Upper lobe of left lung (tissue), 6 donors: Measurements from ENCODE around the gene PRR5L. TPM values are rescaled to one million over a fixed set of nuclear protein-coding genes. Genes with fewer than 3 reads are reported as not detected.

Experiments
- ATAC-seq, 2 donors: fragments of 200-7000 bp; cut with Tn5 transposase; one replicate each; pipeline ENCODE4 v1.9.1; 2022; ENCODE audit warnings: mild to moderate bottlenecking in 2 of 2, moderate library complexity in 2 of 2; ENCODE audit not compliant: low FRiP score in 2 of 2
- DNase-seq, 2 donors: peaks; one replicate each; pipeline ENCODE4 v3.0.0-alpha.2; 2019 to 2020
- H3K27ac ChIP-seq, 4 donors: fragments of 200-600 bp; sonication (generic); one replicate each; pipeline ENCODE4 v1.5.1; 2016 to 2019
- H3K27me3 ChIP-seq, 4 donors: fragments of 200-600 bp; sonication (generic); one replicate each; pipeline ENCODE4 v1.5.1; 2017 to 2019
- H3K36me3 ChIP-seq, 4 donors: fragments of 200-600 bp; sonication (generic); one replicate each; pipeline ENCODE4 v1.5.1; 2016 to 2019
- H3K4me1 ChIP-seq, 4 donors: fragments of 200-600 bp; sonication (generic); one replicate each; pipeline ENCODE4 v1.5.1; 2018 to 2019
- H3K4me3 ChIP-seq, 4 donors: fragments of 200-600 bp; sonication (generic); one replicate each; pipeline ENCODE4 v1.5.1; 2017 to 2019; ENCODE audit warnings: mild to moderate bottlenecking in 2 of 4, moderate library complexity in 1 of 4
- H3K9me3 ChIP-seq, 4 donors: fragments of 200-600 bp; sonication (generic); one replicate each; pipeline ENCODE4 v1.5.1; 2018 to 2019
- EP300 ChIP-seq, 4 donors: sonication (generic); formaldehyde crosslinking; IDR thresholded peaks; one replicate each; pipeline ENCODE4 v1.5.1; 2017; ENCODE audit warnings: antibody characterized with exemption in 4 of 4, control low read depth in 2 of 4
- POLR2A ChIP-seq, 4 donors: fragments of 450-650 bp; IDR thresholded peaks; one replicate each; pipeline ENCODE4 v1.5.1; 2016 to 2017; ENCODE audit warnings: antibody characterized with exemption in 4 of 4, mild to moderate bottlenecking in 2 of 4
- POLR2AphosphoS5 ChIP-seq, 2 donors: sonication (generic); formaldehyde crosslinking; IDR thresholded peaks; one replicate each; pipeline ENCODE4 v1.5.1; 2017; ENCODE audit warnings: antibody characterized with exemption in 2 of 2
- WGBS, 2 donors: methylation state at CpG; one replicate each; pipeline ENCODE4 v1.1.5; 2017 to 2018; 5-methylcytosine and 5-hydroxymethylcytosine counted together
- total RNA-seq, 6 donors: library from RNA; depleted of rRNA in 4 of 6; stranded (reverse); fragments of >200 nt in 4 of 6; gene quantifications; one replicate each; pipeline versions ENCODE4 v1.1.0 to v1.2.1, GENCODE V29; 2016 to 2021
- TF ChIP-seq, protein P1 (sequence below), 6 experiments: fragments of 450-650 bp in 4 of 6; fragments of 200-600 bp in 2 of 6; sonication (generic) in 2 of 6; IDR thresholded peaks; one replicate each; pipeline ENCODE4 v1.5.1; 2016 to 2019; ENCODE audit warnings: antibody characterized with exemption in 6 of 6
- donor health status: DM: no; HTN: no; CAD: no; lungs with moderate emphysema.
- donor health status: DM: no; HTN: yes; CAD: no; lungs with severe emphysema.

Gene PRR5L
- total RNA-seq, 6 donors from 2014 or later: 18.9 to 40.5 (median 27.6) TPM

GRCh38 chr11:36288442-36289225, 7.5 kb upstream of the PRR5L start:
- peaks cover 12 to 22% (median 16%) of the 10 kb centered on the region in 4 donors for H3K4me1 ChIP-seq
- ATAC-seq: peak; percentile 35 to 68

GRCh38 chr11:36289226-36289852, 6.7 kb upstream of the PRR5L start, which contains the start of gene COMMD9:
Gene COMMD9, minus strand, starts transcription at chr11:36289424. Its CDS starts 12 bp downstream, at chr11:36289412.
- Histone ChIP-seq H3K4me3 (peak within 1 kb of the TSS; percentile 50 to 79 (median 74)), H3K27ac (peak within 1 kb of the TSS; percentile 63 to 74 (median 64)), H3K9me3 (no peaks in the 10 kb centered on the region), H3K27me3 (no peaks in the 10 kb centered on the region), H3K4me1 (peaks cover 12 to 22% (median 16%) of the 10 kb centered on the region in 4 donors), H3K36me3 (no peaks in the 10 kb centered on the region)
- 2% methylated on average over 21 to 31 of the region's 31 CpGs for WGBS, 2 donors
- peak; percentile 95 to 98 for DNase-seq
- ATAC-seq: peak; percentile 94 to 98
- TF ChIP-seq POLR2A (IDR thresholded peaks at IDR 0.05): peak in 2 of 4 donors; percentile 68 to 81
- TF ChIP-seq, protein P1, sequence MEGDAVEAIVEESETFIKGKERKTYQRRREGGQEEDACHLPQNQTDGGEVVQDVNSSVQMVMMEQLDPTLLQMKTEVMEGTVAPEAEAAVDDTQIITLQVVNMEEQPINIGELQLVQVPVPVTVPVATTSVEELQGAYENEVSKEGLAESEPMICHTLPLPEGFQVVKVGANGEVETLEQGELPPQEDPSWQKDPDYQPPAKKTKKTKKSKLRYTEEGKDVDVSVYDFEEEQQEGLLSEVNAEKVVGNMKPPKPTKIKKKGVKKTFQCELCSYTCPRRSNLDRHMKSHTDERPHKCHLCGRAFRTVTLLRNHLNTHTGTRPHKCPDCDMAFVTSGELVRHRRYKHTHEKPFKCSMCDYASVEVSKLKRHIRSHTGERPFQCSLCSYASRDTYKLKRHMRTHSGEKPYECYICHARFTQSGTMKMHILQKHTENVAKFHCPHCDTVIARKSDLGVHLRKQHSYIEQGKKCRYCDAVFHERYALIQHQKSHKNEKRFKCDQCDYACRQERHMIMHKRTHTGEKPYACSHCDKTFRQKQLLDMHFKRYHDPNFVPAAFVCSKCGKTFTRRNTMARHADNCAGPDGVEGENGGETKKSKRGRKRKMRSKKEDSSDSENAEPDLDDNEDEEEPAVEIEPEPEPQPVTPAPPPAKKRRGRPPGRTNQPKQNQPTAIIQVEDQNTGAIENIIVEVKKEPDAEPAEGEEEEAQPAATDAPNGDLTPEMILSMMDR (IDR thresholded peaks at IDR 0.05): peak in 2 of 6 experiments; percentile 4 to 14
- TF ChIP-seq POLR2AphosphoS5 (IDR thresholded peaks at IDR 0.05): peak; percentile 96
- TF ChIP-seq EP300 (IDR thresholded peaks at IDR 0.05): peak in 1 of 4 donors; percentile 37

More at GRCh38 chr11:36288442-36289225, 7.5 kb upstream of the PRR5L start:
- no peaks in the 10 kb centered on the region for H3K36me3 ChIP-seq
- WGBS, 2 donors: 36 to 37% methylated on average over 25 to 31 of the region's 31 CpGs
- no peaks in the 10 kb centered on the region for H3K27me3 ChIP-seq
- H3K4me3 ChIP-seq: peak overlapping the region; percentile 50 to 79 (median 74)
- no peaks in the 10 kb centered on the region for H3K9me3 ChIP-seq
- TF ChIP-seq POLR2A (IDR thresholded peaks at IDR 0.05): no peak
- TF ChIP-seq POLR2AphosphoS5 (IDR thresholded peaks at IDR 0.05): no peak
- TF ChIP-seq, protein P1 (IDR thresholded peaks at IDR 0.05): no peak
- no peak for TF ChIP-seq EP300 (IDR thresholded peaks at IDR 0.05)
- no peak for DNase-seq
- H3K27ac ChIP-seq: peak overlapping the region; percentile 63 to 74 (median 64)

DNA sequence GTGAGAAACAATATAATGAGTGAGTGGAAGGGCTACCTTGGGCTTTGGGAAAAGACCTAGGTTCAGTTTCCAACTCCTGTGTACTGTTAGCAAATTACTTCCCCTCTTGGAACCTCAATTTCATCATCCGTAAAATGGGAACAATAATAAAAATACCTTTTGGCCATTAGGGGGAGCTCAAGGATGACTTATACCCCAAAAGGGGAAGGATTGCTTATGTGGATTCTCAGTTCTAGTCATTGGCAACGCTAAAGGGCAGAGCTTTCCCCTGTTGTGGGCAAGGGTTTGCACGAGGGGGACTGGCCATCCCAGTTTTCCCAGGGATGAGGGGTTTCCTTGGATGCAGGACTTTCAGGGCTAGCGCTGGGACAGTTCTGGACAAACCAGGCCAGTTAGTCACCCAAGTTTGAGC, 3.8 kb upstream of the PRR5L start:
- Histone ChIP-seq H3K27ac (no peak overlapping the region), H3K4me1 (peaks cover 12 to 22% (median 16%) of the 10 kb centered on the region in 4 donors), H3K27me3 (no peaks in the 10 kb centered on the region), H3K36me3 (no peaks in the 10 kb centered on the region), H3K9me3 (no peaks in the 10 kb centered on the region), H3K4me3 (no peak overlapping the region)
- TF ChIP-seq, protein P1 (IDR thresholded peaks at IDR 0.05): peak in 5 of 6 experiments; percentile 37 to 72 (median 65)
- no peak for TF ChIP-seq EP300 (IDR thresholded peaks at IDR 0.05)
- 23 to 24% methylated on average over 4 of the region's 4 CpGs for WGBS, 2 donors
- ATAC-seq: peak in 1 of 2 donors; percentile 65
- no peak for DNase-seq

GRCh38 chr11:36296884-36297543, 926 bp downstream of the PRR5L start:
- WGBS, 2 donors: 73% methylated on average over 8 of the region's 8 CpGs
- no peak for DNase-seq

More at GRCh38 chr11:36296884-36297543, 926 bp downstream of the PRR5L start:
- H3K4me3 ChIP-seq: no peak overlapping the region
- no peaks in the 10 kb centered on the region for H3K9me3 ChIP-seq
- no peak for TF ChIP-seq POLR2A (IDR thresholded peaks at IDR 0.05)
- no peak for TF ChIP-seq EP300 (IDR thresholded peaks at IDR 0.05)
- TF ChIP-seq, protein P1 (IDR thresholded peaks at IDR 0.05): no peak
- peak in 1 of 2 donors; percentile 58 for TF ChIP-seq POLR2AphosphoS5 (IDR thresholded peaks at IDR 0.05)
- H3K27me3 ChIP-seq: no peaks in the 10 kb centered on the region
- no peak for ATAC-seq
- H3K36me3 ChIP-seq: no peaks in the 10 kb centered on the region
- H3K27ac ChIP-seq: no peak overlapping the region
- H3K4me1 ChIP-seq: peaks cover 0 to 13% (median 6%) of the 10 kb centered on the region in 4 donors
